Small intestine (tissue), 7 donors: ENCODE results near the gene PNLIPRP2. TPM values are rescaled to one million over a fixed set of nuclear protein-coding genes. Genes with fewer than 3 reads are reported as not detected.

ENCODE experiments used
- DNase-seq, 2 donors: peaks; one replicate each; pipeline versions ENCODE4 v3.0.0 to v3.0.0-alpha.2; 2013
- FAIRE-seq: peaks from 2 replicates; lab custom pipeline; 2012; peaks lifted over from hg19 to GRCh38; lab: Jason Lieb, UNC
- H3K27ac ChIP-seq, 3 donors: one replicate each; pipeline ENCODE4 v1.5.1; 2013; ENCODE audit warnings: low read length in 2 of 3, mild to moderate bottlenecking in 2 of 3, control low read depth in 1 of 3, inconsistent platforms in 1 of 3, low read depth in 1 of 3, moderate library complexity in 1 of 3
- H3K27me3 ChIP-seq, 3 donors: one replicate each; pipeline ENCODE4 v1.6.1; 2013; ENCODE audit warnings: low read length in 3 of 3, inconsistent platforms in 1 of 3; ENCODE audit not compliant: control insufficient read depth in 3 of 3, insufficient read depth in 3 of 3
- H3K36me3 ChIP-seq, 3 donors: one replicate each; pipeline ENCODE4 v1.6.1; 2013; ENCODE audit warnings: low read length in 3 of 3, inconsistent platforms in 1 of 3, low read depth in 1 of 3, mild to moderate bottlenecking in 1 of 3, moderate library complexity in 1 of 3; ENCODE audit not compliant: control insufficient read depth in 3 of 3, insufficient read depth in 2 of 3
- H3K4me1 ChIP-seq, 3 donors: one replicate each; pipeline ENCODE4 v1.6.1; 2013; ENCODE audit warnings: low read length in 2 of 3, inconsistent platforms in 1 of 3, low read depth in 1 of 3, mild to moderate bottlenecking in 1 of 3, moderate library complexity in 1 of 3; ENCODE audit not compliant: control insufficient read depth in 3 of 3, insufficient read depth in 2 of 3
- H3K4me3 ChIP-seq, 3 donors: one replicate each; pipeline ENCODE4 v1.5.1; 2013; ENCODE audit warnings: low read length in 3 of 3, control low read depth in 1 of 3, inconsistent platforms in 1 of 3, low read depth in 1 of 3, mild to moderate bottlenecking in 1 of 3, moderate library complexity in 1 of 3
- H3K9me3 ChIP-seq, 2 donors: one replicate each; pipeline ENCODE4 v1.6.1; 2013; ENCODE audit warnings: low read depth in 1 of 2, low read length in 1 of 2; ENCODE audit not compliant: control insufficient read depth in 2 of 2, insufficient read depth in 1 of 2
- WGBS, 3 donors: extraction: QIAGEN DNeasy Blood & Tissue Kit; methylation state at CpG; one replicate each; pipeline ENCODE4 v1.1.7; 2013; 5-methylcytosine and 5-hydroxymethylcytosine counted together
- polyA plus RNA-seq, 4 donors: library from polyadenylated mRNA; stranded (reverse) in 3 of 4; unstranded in 1 of 4; fragments of 200-250 nt in 3 of 4; fragments of 120-200 nt in 1 of 4; gene quantifications; one replicate each; pipeline versions ENCODE4 v1.2.1 to v1.2.3, GENCODE V29; 2013
- donor health status: healthy with polysubstance abuse.
- donor health status: control.
- donor health status: control.
- donor health status: Bipolar disorder and iron deficiency.
- donor health status: healthy.

Gene PNLIPRP2
- polyA plus RNA-seq, 4 donors = 13.4 to 92.8 (median 52.7) TPM

DNA sequence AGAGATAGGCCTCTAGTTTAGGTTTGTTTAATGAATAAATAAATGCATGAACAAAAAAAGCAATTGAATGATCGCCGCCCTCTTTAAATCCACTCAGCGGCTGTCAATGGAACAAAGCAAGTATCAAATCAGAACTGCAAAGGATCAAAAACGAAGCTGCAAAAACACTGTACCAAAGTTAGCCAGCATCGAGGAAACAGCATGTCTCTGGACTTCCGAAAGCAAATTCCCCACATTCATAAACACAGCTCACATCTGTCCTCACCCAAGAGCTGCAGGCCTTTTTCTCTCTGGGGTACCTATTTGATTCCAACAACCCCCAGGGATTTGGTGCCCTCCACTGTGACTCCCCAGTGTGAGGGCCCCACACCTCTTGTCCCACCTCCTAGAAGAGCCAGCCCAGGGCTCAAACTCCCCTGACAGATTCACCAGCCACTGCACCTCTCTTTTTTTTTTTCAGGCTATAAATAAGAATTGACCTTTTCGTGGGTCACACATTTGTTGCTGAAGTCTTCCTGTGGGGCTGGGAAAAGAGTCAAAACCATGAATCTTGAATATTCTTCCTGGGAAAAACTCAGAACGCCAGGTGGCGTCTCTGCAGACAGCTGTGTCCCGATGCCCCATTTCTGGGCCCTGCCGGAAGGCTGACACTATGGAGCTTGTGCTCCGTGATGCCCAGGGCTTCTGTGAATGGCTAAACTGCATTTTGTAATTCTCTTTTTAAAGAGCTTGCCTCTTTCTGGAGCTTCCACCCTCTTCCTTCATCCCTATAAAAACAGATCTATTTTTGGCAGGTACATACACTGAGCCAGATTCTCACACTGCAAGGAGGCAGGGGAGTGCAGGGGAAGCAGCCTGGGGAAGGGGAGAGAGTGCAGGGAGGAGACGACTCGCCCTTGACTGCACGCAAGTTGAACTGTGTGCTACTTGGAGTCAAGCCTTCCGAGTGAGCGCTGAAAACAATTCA lies 69.9 kb downstream of the PNLIPRP2 start:
- no peak overlapping the region for H3K4me3 ChIP-seq
- DNase-seq = peak in 1 of 2 donors; percentile 31
- H3K36me3 ChIP-seq = no peaks in the 10 kb centered on the region
- no peaks in the 10 kb centered on the region for H3K9me3 ChIP-seq
- H3K27me3 ChIP-seq = peaks cover 0 to 6% (median 0%) of the 10 kb centered on the region in 3 donors
- no peak overlapping the region for H3K27ac ChIP-seq
- WGBS, 3 donors = 65 to 78% (median 68%) methylated on average over 17 of the region's 17 CpGs
- no peak for FAIRE-seq
- H3K4me1 ChIP-seq = peaks cover 0 to 8% (median 0%) of the 10 kb centered on the region in 3 donors

DNA sequence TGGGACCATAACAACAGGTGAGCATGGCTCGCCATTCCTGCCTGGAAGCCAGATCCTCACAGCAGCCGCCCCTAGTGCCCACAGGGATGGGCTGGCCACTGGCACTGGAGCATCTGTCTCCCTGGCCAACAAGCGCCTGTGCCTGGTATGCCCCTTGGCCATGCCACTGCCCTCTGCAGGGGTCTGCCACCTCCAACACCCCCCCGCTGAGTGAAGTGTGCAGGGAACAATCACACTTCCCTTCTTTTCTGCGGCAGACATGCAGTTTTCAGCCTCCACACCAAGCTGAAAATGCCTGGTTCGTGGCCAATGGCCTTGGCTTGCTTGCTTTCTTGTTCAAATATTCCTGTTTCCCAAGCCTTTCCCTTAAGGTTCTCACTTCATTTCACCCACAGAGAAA lies 70.9 kb downstream of the PNLIPRP2 start:
- no peaks in the 10 kb centered on the region for H3K36me3 ChIP-seq
- peaks cover 0 to 6% (median 0%) of the 10 kb centered on the region in 3 donors for H3K27me3 ChIP-seq
- H3K4me3 ChIP-seq = no peak overlapping the region
- no peak overlapping the region for H3K27ac ChIP-seq
- H3K4me1 ChIP-seq = peaks cover 0 to 8% (median 0%) of the 10 kb centered on the region in 3 donors
- no peak for DNase-seq
- WGBS, 3 donors = 62 to 76% (median 64%) methylated on average over 6 of the region's 6 CpGs
- no peaks in the 10 kb centered on the region for H3K9me3 ChIP-seq
- FAIRE-seq = no peak

DNA sequence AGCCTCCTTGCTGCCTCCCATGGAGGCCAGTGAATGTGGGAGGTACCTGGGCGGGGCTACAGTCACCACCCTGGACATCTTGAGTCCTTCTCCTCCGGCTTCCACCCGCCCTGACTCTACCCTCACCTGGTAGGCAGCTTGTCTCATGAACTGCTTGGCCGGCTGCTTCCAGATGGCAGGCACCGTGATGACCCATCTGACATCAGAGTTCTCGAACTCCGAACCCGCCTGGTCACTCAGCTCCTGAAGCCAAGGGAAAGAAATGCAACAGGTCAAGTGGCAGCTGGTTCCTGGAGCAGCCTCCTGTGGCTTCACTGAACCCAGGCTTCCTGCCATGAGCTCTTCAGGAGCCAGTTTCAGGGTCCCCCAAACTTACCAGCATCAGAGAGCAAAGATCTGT lies 71.5 kb downstream of the PNLIPRP2 start:
- H3K27me3 ChIP-seq = peaks cover 0 to 6% (median 0%) of the 10 kb centered on the region in 3 donors
- peaks cover 0 to 8% (median 0%) of the 10 kb centered on the region in 3 donors for H3K4me1 ChIP-seq
- H3K27ac ChIP-seq = no peak overlapping the region
- H3K4me3 ChIP-seq = no peak overlapping the region
- no peaks in the 10 kb centered on the region for H3K9me3 ChIP-seq
- no peaks in the 10 kb centered on the region for H3K36me3 ChIP-seq
- no peak for DNase-seq
- 80 to 87% (median 82%) methylated on average over 8 of the region's 8 CpGs for WGBS, 3 donors
- no peak for FAIRE-seq

DNA sequence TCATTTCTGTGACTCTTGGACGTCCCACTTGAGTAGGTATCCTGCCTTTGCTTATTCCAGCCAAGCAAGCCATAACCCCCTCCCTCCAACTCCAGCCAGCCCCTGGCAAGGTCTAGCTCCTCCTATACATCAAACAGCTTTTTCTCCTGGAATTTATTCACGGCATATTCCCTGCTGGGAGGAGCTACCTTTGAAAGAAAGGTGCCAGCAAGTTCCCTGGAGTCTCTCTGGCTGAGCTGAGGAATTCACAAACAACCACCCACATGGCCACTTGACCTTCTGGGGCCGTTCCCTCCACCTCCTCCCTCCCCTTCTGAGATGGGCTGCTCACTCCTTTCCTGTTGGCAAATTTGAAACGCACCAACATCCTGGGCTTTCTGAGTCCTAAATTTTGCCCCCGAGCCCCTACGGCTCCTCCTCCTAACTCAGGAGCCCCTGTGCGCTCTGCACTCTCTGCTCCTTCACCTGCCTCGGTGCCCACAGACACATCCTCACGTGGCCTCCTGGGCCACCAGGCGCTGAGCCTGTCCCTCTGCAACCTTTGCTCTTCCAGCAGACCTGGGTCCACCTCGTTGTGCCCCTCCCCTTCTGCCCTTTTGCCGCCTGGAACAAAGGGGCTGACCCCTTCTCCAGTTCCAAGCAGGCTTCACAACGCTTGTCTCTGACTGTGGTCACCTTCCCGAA lies 73.6 kb downstream of the PNLIPRP2 start:
- Histone ChIP-seq H3K4me1 (peaks cover 0 to 8% (median 0%) of the 10 kb centered on the region in 3 donors), H3K9me3 (no peaks in the 10 kb centered on the region), H3K36me3 (no peaks in the 10 kb centered on the region), H3K4me3 (no peak overlapping the region), H3K27ac (no peak overlapping the region), H3K27me3 (peaks cover 0 to 6% (median 0%) of the 10 kb centered on the region in 3 donors)
- WGBS, 3 donors = 39 to 49% (median 48%) methylated on average over 14 of the region's 14 CpGs
- no peak for FAIRE-seq
- DNase-seq = no peak

Other genes with a start within 250 kb of the PNLIPRP2 start
- under 1 TPM in 1 of 4 donors, not detected in 3; 0.12 TPM for gene PNLIPRP3, start 193.1 kb upstream of the PNLIPRP2 start, polyA plus RNA-seq
- gene PNLIP, start 75.0 kb upstream of the PNLIPRP2 start, polyA plus RNA-seq = 1 to 10 TPM in 2 of 4 donors, not detected in 2; 2.2 to 2.4 TPM
- gene PNLIPRP1, start 30.0 kb upstream of the PNLIPRP2 start, polyA plus RNA-seq = 1 to 10 TPM in 2 of 4 donors, under 1 TPM in 2; 0.16 to 4.5 (median 1.5) TPM
- 1 to 10 TPM in 3 of 4 donors, under 1 TPM in 1; 0.54 to 8.8 (median 2.2) TPM for gene HSPA12A, start 121.6 kb downstream of the PNLIPRP2 start, polyA plus RNA-seq
- gene ENO4, start 228.5 kb downstream of the PNLIPRP2 start, polyA plus RNA-seq = under 1 TPM in 2 of 4 donors, not detected in 2; 0.03 to 0.44 TPM